GM19025 (cell line): Measurements from ENCODE around the gene CYP4F11.
"Not testable (repeated sequence)": the region's sequence is repeated elsewhere in the genome, so short reads cannot be mapped to it uniquely, and the experiment has no call there.

Experiments
- ATAC-seq: cut with Tn5 transposase; IDR thresholded peaks from one replicate; pipeline ENCODE4 v1.9.1; 2021; ENCODE audit warnings: mild to moderate bottlenecking, low read depth, moderate library complexity; ENCODE audit not compliant: unreplicated experiment

The CYP4F11 gene

GRCh38 chr19:15923702-15924101, 10.6 kb downstream of the CYP4F11 start:
- no peak for ATAC-seq

DNA sequence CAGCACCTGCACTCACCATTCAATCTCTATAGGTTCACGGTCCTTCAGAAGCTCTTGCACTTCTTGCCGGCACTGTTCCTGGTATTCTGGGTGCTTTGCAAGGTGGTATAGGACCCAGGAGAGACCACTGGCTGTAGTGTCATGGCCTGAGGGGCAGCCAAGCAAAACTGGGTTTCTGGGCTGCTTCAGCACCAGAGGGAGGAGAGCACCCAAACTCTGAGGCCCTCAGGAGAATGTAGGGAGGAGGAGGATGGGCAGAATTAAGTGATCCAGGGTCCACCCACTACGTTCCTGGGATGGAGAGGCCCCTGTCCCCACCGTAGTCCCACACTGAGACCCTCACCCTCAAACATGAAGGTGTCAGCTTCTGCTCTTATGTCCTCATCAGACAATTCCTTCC, 12.3 kb downstream of the CYP4F11 start:
- ATAC-seq, result no peak

- no peak for ATAC-seq
Observed at GRCh38 chr19:15919243-15919642, 15.1 kb downstream of the CYP4F11 start.

DNA sequence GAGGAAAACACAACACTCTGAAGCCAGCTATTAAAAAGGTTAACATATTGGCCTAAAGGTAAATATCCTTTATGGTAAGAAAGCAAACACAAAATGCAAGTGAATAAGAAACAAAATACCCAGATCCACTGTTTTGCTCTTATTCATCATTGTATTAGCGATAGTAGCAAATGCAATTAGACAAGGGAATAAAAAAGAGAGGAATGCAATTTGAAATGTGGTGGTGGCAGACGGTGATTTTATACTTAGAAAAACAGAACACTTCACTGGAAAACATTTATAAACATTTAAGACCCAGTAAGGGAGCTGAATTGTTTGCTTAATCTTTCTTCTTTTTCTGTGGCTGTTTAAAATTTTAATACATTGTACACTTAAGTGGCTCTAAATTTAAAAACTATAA, 19.2 kb downstream of the CYP4F11 start:
- ATAC-seq, result no peak

DNA sequence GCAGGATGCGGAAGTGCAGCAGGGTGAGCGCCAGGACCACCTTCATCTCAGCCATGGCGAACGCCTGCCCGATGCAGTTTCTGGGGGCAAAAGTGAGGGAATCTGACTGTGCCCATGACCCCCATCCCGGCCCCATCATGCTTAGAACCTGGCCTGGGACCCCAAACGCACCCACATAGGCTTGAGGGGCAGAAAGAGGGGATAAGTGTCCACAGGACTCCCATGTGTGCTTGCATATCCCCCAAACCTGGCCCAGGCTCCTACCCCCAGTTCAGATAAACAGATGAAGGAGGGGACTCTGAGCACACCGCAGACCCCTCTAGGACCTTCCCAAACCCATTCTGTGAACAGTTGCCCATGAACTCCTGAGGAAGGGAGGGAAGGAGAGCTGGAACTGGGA, 20.5 kb downstream of the CYP4F11 start:
- no peak for ATAC-seq

- no peak for ATAC-seq
Observed at GRCh38 chr19:15913384-15913783, 20.9 kb downstream of the CYP4F11 start.

GRCh38 chr19:15911599-15912235, 22.6 kb downstream of the CYP4F11 start:
- no peak for ATAC-seq

- ATAC-seq, result no peak
Observed at GRCh38 chr19:15905026-15905425, 29.3 kb downstream of the CYP4F11 start.

- not testable (repeated sequence) for ATAC-seq
Observed at GRCh38 chr19:15902898-15903297, 31.4 kb downstream of the CYP4F11 start.

- ATAC-seq, result no peak
Observed at GRCh38 chr19:15902254-15902653, 32.1 kb downstream of the CYP4F11 start.

DNA sequence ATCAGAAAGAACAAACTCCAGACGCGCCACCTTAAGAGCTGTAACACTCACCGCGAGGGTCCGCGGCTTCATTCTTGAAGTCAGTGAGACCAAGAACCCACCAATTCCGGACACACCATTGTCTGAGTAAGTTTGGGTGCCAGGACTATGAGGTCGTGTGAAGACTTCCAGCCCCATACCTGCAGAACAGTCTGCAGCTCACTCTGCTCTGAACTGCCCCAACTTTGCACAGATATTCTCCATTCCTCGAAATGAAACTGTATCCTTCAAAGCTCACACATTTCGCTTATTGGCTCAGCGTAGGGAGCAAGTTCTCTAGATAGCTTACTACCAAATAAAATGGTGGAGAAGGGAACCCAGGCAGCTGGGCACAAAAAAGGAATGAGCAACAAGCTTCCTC, 33.8 kb downstream of the CYP4F11 start:
- no peak for ATAC-seq

DNA sequence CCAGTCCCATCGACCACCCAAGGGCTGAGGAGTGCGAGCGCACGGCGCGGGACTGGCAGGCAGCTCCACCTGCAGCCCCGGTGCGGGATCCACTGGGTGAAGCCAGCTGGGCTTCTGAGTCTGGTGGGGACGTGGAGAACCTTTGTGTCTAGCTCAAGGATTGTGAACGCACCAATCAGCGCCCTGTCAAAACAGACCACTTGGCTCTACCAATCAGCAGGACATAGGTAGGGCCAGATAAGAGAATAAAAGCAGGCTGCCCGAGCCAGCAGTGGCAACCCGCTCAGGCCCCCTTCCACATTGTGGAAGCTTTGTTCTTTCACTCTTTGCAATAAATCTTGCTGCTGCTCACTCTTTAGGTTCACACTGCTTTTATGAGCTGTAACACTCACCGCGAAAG, 34.3 kb downstream of the CYP4F11 start:
- not testable (repeated sequence) for ATAC-seq

DNA sequence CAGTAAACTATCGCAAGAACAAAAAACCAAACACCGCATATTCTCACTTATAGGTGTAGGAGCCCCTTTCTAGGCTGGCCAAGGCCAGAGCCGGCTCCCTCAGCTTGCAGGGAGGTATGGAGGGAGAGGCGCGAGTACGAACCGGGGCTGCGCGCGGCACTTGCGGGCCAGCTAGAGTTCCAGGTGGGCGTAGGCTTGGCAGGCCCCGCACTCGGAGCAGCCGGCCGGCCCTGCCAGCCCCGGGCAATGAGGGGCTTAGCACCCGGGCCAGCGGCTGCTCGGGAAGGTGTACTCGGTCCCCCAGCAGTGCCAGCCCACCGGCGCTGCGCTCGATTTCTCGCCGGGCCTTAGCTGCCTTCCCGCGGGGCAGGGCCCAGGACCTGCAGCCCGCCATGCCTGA, 34.8 kb downstream of the CYP4F11 start:
- ATAC-seq, result not testable (repeated sequence)

- ATAC-seq, result no peak
Observed at GRCh38 chr19:15897738-15898276, 36.5 kb downstream of the CYP4F11 start, which contains the start of gene CYP4F2. TSS of gene CYP4F2 (minus strand) at chr19:15898074. CDS start at chr19:15897611, 463 bp downstream.

GRCh38 chr19:15897026-15897737, 37.1 kb downstream of the CYP4F11 start:
- ATAC-seq, result no peak

- no peak for ATAC-seq
Observed at GRCh38 chr19:15895876-15896430, 38.4 kb downstream of the CYP4F11 start.

GRCh38 chr19:15894359-15894758, 40.0 kb downstream of the CYP4F11 start:
- no peak for ATAC-seq

DNA sequence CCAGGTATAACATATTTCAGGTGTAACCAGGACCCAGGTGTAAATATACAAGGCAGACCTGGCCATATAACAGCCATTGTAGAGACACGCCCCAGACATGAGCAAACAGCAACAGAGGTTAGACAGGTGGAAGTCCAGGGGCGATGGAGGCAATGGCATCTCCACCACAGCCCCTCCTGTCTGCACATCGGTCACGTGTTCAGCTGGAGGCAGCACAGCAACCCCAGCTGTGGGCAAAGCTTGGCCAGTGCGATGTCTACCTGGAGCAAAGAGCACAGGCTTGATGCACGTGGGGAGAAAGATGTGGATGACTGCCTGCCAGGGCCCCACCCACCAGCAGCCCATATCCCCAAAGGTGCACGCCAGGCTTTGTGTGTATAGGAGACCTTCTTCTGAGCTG, 40.9 kb downstream of the CYP4F11 start:
- ATAC-seq, result no peak

GRCh38 chr19:15892012-15892411, 42.3 kb downstream of the CYP4F11 start:
- no peak for ATAC-seq

GRCh38 chr19:15891434-15891833, 42.9 kb downstream of the CYP4F11 start:
- no peak for ATAC-seq

DNA sequence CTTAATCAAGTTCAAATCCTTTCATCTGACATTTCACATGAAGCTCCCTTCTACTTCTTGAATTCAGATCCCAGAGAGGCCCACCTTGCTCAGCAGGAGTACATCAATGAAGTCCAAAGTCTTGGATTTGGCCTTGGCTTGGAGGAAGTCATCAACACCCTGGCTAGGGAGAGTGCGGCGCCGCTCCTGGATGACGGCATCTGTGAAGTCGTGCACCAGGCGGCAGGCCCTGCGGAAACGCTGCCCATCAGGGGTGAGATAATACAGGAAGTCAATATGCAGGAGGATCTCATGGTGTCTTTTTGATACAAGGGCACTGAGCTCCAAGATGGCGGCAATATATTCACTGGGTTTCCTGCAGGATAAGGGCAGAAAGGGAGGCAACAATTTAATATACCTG, 45.0 kb downstream of the CYP4F11 start:
- ATAC-seq, result not testable (repeated sequence)

GRCh38 chr19:15885919-15886318, 48.4 kb downstream of the CYP4F11 start:
- ATAC-seq, result no peak
